T-cell (primary cell): ENCODE results near the gene FBXL13. TPM values are rescaled to one million over a fixed set of nuclear protein-coding genes. Genes with fewer than 3 reads are reported as not detected.
A peak's percentile ranks its signal among the peaks of the same experiment; 100 is the strongest.
"Not testable (repeated sequence)": the region's sequence is repeated elsewhere in the genome, so short reads cannot be mapped to it uniquely, and the experiment has no call there.

Source experiments
- ATAC-seq, 4 experiments: fragments of 200-7000 bp in 3 of 4; fragments of 150-1000 bp in 1 of 4; cut with Tn5 transposase; replicated peaks in 1 of 4; 1 replicate in 3 of 4; 2 replicates in 1 of 4; pipeline ENCODE4 v1.10.0; 2021; ENCODE audit warnings: moderate library complexity in 3 of 4, mild to moderate bottlenecking in 2 of 4, moderate number of reproducible peaks in 1 of 4
- CTCF ChIA-PET, 2 donors: fragments of 300-600 bp; sonication (Branson Sonifier 250); formaldehyde crosslinking; loops; one replicate each; lab custom pipeline; 2022; ENCODE audit warnings: antibody characterized with exemption in 2 of 2; lab: Charles Lee
- POLR2A ChIA-PET, 2 donors: fragments of 300-600 bp; sonication (Branson Sonifier 250); formaldehyde crosslinking; loops; one replicate each; lab custom pipeline; 2022; ENCODE audit warnings: antibody characterized with exemption in 2 of 2; lab: Charles Lee
- DNase-seq, 35 experiments: peaks; one replicate each; pipeline versions ENCODE4 v3.0.0 to v3.0.0-alpha.2; 2013 to 2023
- H3K27ac ChIP-seq: one replicate; pipeline ENCODE4 v1.5.1; 2013; ENCODE audit warnings: low read length
- H3K27me3 ChIP-seq, 2 experiments: replicated peaks in 1 of 2; 1 replicate in 1 of 2; 2 replicates in 1 of 2; pipeline versions ENCODE4 v1.6.1 to v1.7.0; 2013; ENCODE audit warnings: low read length in 1 of 2, mixed read lengths in 1 of 2; ENCODE audit not compliant: control insufficient read depth in 2 of 2, insufficient read depth in 2 of 2; ENCODE audit errors: extremely low read depth in 1 of 2
- H3K36me3 ChIP-seq, 2 donors: 1 replicate in 1 of 2; 2 replicates in 1 of 2; pipeline versions ENCODE4 v1.6.1 to v1.7.0; 2013; ENCODE audit warnings: low read length in 1 of 2; ENCODE audit not compliant: control insufficient read depth in 2 of 2, insufficient read depth in 1 of 2; ENCODE audit errors: extremely low read depth in 1 of 2
- H3K4me1 ChIP-seq, 2 experiments: 1 replicate in 1 of 2; 2 replicates in 1 of 2; pipeline versions ENCODE4 v1.6.1 to v1.7.0; 2013; ENCODE audit warnings: low read length in 2 of 2, mixed read lengths in 1 of 2; ENCODE audit not compliant: insufficient read depth in 2 of 2, control insufficient read depth in 1 of 2; ENCODE audit errors: extremely low read depth in 1 of 2
- H3K4me3 ChIP-seq, 2 donors: 1 replicate in 1 of 2; 2 replicates in 1 of 2; pipeline versions ENCODE4 v1.5.1 to v1.7.0; 2013; ENCODE audit warnings: mild to moderate bottlenecking in 2 of 2, low read length in 1 of 2, moderate library complexity in 1 of 2; ENCODE audit not compliant: control insufficient read depth in 1 of 2; ENCODE audit errors: extremely low read depth in 1 of 2
- H3K9me3 ChIP-seq: 2 replicates; pipeline ENCODE4 v1.7.0; 2013
- H3K27ac Mint-ChIP-seq, 2 donors: one replicate each; pipeline ENCODE4 v1.8.0; 2020 to 2021; ENCODE audit warnings: mild to moderate bottlenecking in 2 of 2, mixed read lengths in 2 of 2
- H3K27me3 Mint-ChIP-seq, 2 donors: one replicate each; pipeline ENCODE4 v1.8.0; 2021 to 2022; ENCODE audit warnings: mixed read lengths in 2 of 2
- H3K36me3 Mint-ChIP-seq: one replicate; pipeline ENCODE4 v1.8.0; 2021; ENCODE audit warnings: mixed read lengths
- H3K4me1 Mint-ChIP-seq, 3 donors: one replicate each; pipeline ENCODE4 v1.8.0; 2020 to 2022; ENCODE audit warnings: mixed read lengths in 3 of 3, mild to moderate bottlenecking in 1 of 3
- H3K4me3 Mint-ChIP-seq, 3 donors: one replicate each; pipeline ENCODE4 v1.8.0; 2020 to 2022; ENCODE audit warnings: mild to moderate bottlenecking in 3 of 3, mixed read lengths in 3 of 3, moderate library complexity in 3 of 3
- H3K9me3 Mint-ChIP-seq, 3 donors: one replicate each; pipeline ENCODE4 v1.8.0; 2020 to 2022; ENCODE audit warnings: mixed read lengths in 3 of 3
- WGBS: methylation state at CpG from one replicate; pipeline ENCODE4 v1.1.5; 2013; ENCODE audit warnings: missing lambda C conversion rate; ENCODE audit not compliant: insufficient coverage; 5-methylcytosine and 5-hydroxymethylcytosine counted together
- total RNA-seq, 35 experiments: library from RNA in 6 of 35; stranded (reverse) in 6 of 35; fragments of 120-200 nt in 1 of 35; gene quantifications; one replicate each; pipeline versions ENCODE4 v1.2.1 to v1.2.4 and lab custom pipeline; 2013 to 2026

FBXL13 gene
- total RNA-seq, 5 donors from 2014 or later (not counting 1 experiment from before 2014, with no cell fraction given): 1.3 to 2.7 (median 1.4) TPM

GRCh38 chr7:103106005-103106702 lies 31.6 kb upstream of the FBXL13 start:
- Histone ChIP-seq H3K27me3 (no peaks in the 10 kb centered on the region), H3K27ac (no peak overlapping the region), H3K4me3 (no peak overlapping the region), H3K36me3 (peaks cover 0 to 14% of the 10 kb centered on the region in 2 donors), H3K4me1 (no peaks in the 10 kb centered on the region), H3K9me3 (no peaks in the 10 kb centered on the region)
- peaks cover 0 to 2% (median 0%) of the 10 kb centered on the region in 3 donors for H3K4me1 Mint-ChIP-seq
- no peak overlapping the region for H3K27ac Mint-ChIP-seq
- ChIA-PET POLR2A (no interaction called here), CTCF (interaction anchor here in 1 of 2 donors (0.6 to 0.7 kb wide), 2 partner anchors 18 to 711 kb away, joined by 4 to 6 read pairs; no protein-coding TSS in a partner anchor)
- H3K9me3 Mint-ChIP-seq: peaks cover 0 to 17% (median 12%) of the 10 kb centered on the region in 3 donors
- H3K27me3 Mint-ChIP-seq: no peaks in the 10 kb centered on the region
- ATAC-seq: no peak
- 94% methylated on average over 8 of the region's 12 CpGs for WGBS
- no peak overlapping the region for H3K4me3 Mint-ChIP-seq
- peaks cover 57% of the 10 kb centered on the region for H3K36me3 Mint-ChIP-seq
- no peak for DNase-seq

- ChIA-PET CTCF (interaction anchor here in 1 of 2 donors (0.6 kb wide), 1 partner anchor 11 kb away, joined by 7 read pairs; no protein-coding TSS in a partner anchor), POLR2A (no interaction called here)
- Histone ChIP-seq H3K9me3 (no peaks in the 10 kb centered on the region), H3K27me3 (no peaks in the 10 kb centered on the region), H3K4me3 (no peak overlapping the region), H3K27ac (no peak overlapping the region), H3K36me3 (peaks cover 0 to 22% of the 10 kb centered on the region in 2 donors), H3K4me1 (no peaks in the 10 kb centered on the region)
- Mint-ChIP-seq H3K27ac (no peak overlapping the region), H3K9me3 (no peaks in the 10 kb centered on the region), H3K4me3 (no peak overlapping the region), H3K4me1 (no peaks in the 10 kb centered on the region), H3K27me3 (no peaks in the 10 kb centered on the region), H3K36me3 (peaks cover 29% of the 10 kb centered on the region)
- DNase-seq: no peak
- no peak for ATAC-seq
- WGBS: 0% methylated on average over 1 of the region's 2 CpGs
Measured at GRCh38 chr7:103101543-103101942, 26.9 kb upstream of the FBXL13 start.

GRCh38 chr7:103100348-103100747 lies 25.8 kb upstream of the FBXL13 start:
- Mint-ChIP-seq H3K27ac (no peak overlapping the region), H3K27me3 (no peaks in the 10 kb centered on the region), H3K4me3 (no peak overlapping the region), H3K9me3 (no peaks in the 10 kb centered on the region), H3K36me3 (peaks cover 33% of the 10 kb centered on the region), H3K4me1 (no peaks in the 10 kb centered on the region)
- Histone ChIP-seq H3K4me1 (no peaks in the 10 kb centered on the region), H3K4me3 (no peak overlapping the region), H3K9me3 (no peaks in the 10 kb centered on the region), H3K36me3 (peaks cover 0 to 22% of the 10 kb centered on the region in 2 donors), H3K27ac (no peak overlapping the region), H3K27me3 (no peaks in the 10 kb centered on the region)
- no peak for DNase-seq
- POLR2A ChIA-PET: no interaction called here
- no CpG with 5 or more reads among the region's 3 CpGs for WGBS
- CTCF ChIA-PET: no interaction called here
- ATAC-seq: no peak

- CTCF ChIA-PET: interaction anchor here in 1 of 2 donors (0.5 kb wide), 1 partner anchor 54 kb away, joined by 3 read pairs; no protein-coding TSS in a partner anchor
- H3K27ac Mint-ChIP-seq: no peak overlapping the region
- Histone ChIP-seq H3K27ac (no peak overlapping the region), H3K4me1 (no peaks in the 10 kb centered on the region), H3K9me3 (no peaks in the 10 kb centered on the region), H3K27me3 (no peaks in the 10 kb centered on the region), H3K36me3 (peaks cover 0 to 11% of the 10 kb centered on the region in 2 donors), H3K4me3 (no peak overlapping the region)
- H3K27me3 Mint-ChIP-seq: no peaks in the 10 kb centered on the region
- POLR2A ChIA-PET: no interaction called here
- H3K4me1 Mint-ChIP-seq: no peaks in the 10 kb centered on the region
- no peak overlapping the region for H3K4me3 Mint-ChIP-seq
- no peak for ATAC-seq
- no peaks in the 10 kb centered on the region for H3K9me3 Mint-ChIP-seq
- DNase-seq: no peak
- 100% methylated on average over 1 of the region's 2 CpGs for WGBS
- H3K36me3 Mint-ChIP-seq: peaks cover 40% of the 10 kb centered on the region
Measured at GRCh38 chr7:103097041-103097440, 22.4 kb upstream of the FBXL13 start.

GRCh38 chr7:103095558-103095957 lies 21.0 kb upstream of the FBXL13 start:
- H3K9me3 ChIP-seq, H3K4me3 ChIP-seq, H3K36me3 ChIP-seq, H3K4me3 Mint-ChIP-seq, H3K4me1 ChIP-seq, H3K9me3 Mint-ChIP-seq, H3K27ac ChIP-seq, CTCF ChIA-PET, H3K27me3 Mint-ChIP-seq, DNase-seq, H3K4me1 Mint-ChIP-seq, H3K27me3 ChIP-seq, ATAC-seq: not testable (repeated sequence)
- POLR2A ChIA-PET: interaction anchor here in 1 of 2 donors (1.0 kb wide), 1 partner anchor 21 kb away, joined by 4 read pairs; the partner anchor contains the start of genes ARMC10 and FBXL13
- peak overlapping the region in 1 of 2 donors; percentile 34 for H3K27ac Mint-ChIP-seq
- peaks cover 45% of the 10 kb centered on the region for H3K36me3 Mint-ChIP-seq
- WGBS: no CpG with 5 or more reads among the region's 2 CpGs

GRCh38 chr7:103094102-103094501 lies 19.5 kb upstream of the FBXL13 start:
- no peaks in the 10 kb centered on the region for H3K4me1 Mint-ChIP-seq
- no peak overlapping the region for H3K27ac ChIP-seq
- H3K27me3 ChIP-seq: no peaks in the 10 kb centered on the region
- peaks cover 55% of the 10 kb centered on the region for H3K36me3 Mint-ChIP-seq
- H3K27me3 Mint-ChIP-seq: no peaks in the 10 kb centered on the region
- H3K4me1 ChIP-seq: no peaks in the 10 kb centered on the region
- no peak overlapping the region for H3K4me3 Mint-ChIP-seq
- peak overlapping the region in 1 of 2 donors; percentile 16 for H3K27ac Mint-ChIP-seq
- ATAC-seq (no peak), DNase-seq (no peak)
- WGBS: no CpG with 5 or more reads among the region's 3 CpGs
- H3K9me3 Mint-ChIP-seq: no peaks in the 10 kb centered on the region
- peaks cover 0 to 10% of the 10 kb centered on the region in 2 donors for H3K36me3 ChIP-seq
- no peak overlapping the region for H3K4me3 ChIP-seq
- ChIA-PET POLR2A (interaction anchor here in 1 of 2 donors (0.5 kb wide), 1 partner anchor 9 kb away, joined by 3 read pairs; no protein-coding TSS in a partner anchor), CTCF (no interaction called here)
- H3K9me3 ChIP-seq: no peaks in the 10 kb centered on the region
